MM.1S (cell line): ENCODE data around the gene VPS72.

Source experiments
- DNase-seq: peaks from one replicate; pipeline ENCODE4 v3.0.0-alpha.2; 2015
- H2AFZ ChIP-seq: fragments of 300-600 bp; sonication (generic); 2 replicates; pipeline ENCODE4 v1.6.0; 2016; ENCODE audit warnings: antibody characterized with exemption, low read length
- H3F3A ChIP-seq: fragments of 300-600 bp; sonication (generic); 2 replicates; pipeline ENCODE4 v1.6.1; 2016; ENCODE audit warnings: mild to moderate bottlenecking, antibody characterized with exemption, low read length, moderate library complexity, mixed read lengths; ENCODE audit not compliant: insufficient read depth
- H3K27ac ChIP-seq: fragments of 300-600 bp; sonication (generic); 2 replicates; pipeline ENCODE4 v1.5.1; 2016; ENCODE audit warnings: mild to moderate bottlenecking, low read length
- H3K27me3 ChIP-seq: fragments of 300-600 bp; sonication (generic); replicated peaks from 2 replicates; pipeline ENCODE4 v1.6.0; 2016; ENCODE audit warnings: low read length; ENCODE audit not compliant: insufficient read depth
- H3K36me3 ChIP-seq: fragments of 300-600 bp; sonication (generic); replicated peaks from 2 replicates; pipeline ENCODE4 v1.6.1; 2016; ENCODE audit warnings: mild to moderate bottlenecking, low read length, mixed read lengths; ENCODE audit not compliant: insufficient read depth
- H3K4me1 ChIP-seq: fragments of 300-600 bp; sonication (generic); 2 replicates; pipeline ENCODE4 v1.6.1; 2016; ENCODE audit warnings: low read length, mixed read lengths
- H3K4me2 ChIP-seq: fragments of 300-600 bp; sonication (generic); 2 replicates; pipeline ENCODE4 v1.6.0; 2016; ENCODE audit warnings: low read depth, low read length
- H3K4me3 ChIP-seq: fragments of 300-600 bp; sonication (generic); 2 replicates; pipeline ENCODE4 v1.5.1; 2016; ENCODE audit warnings: low read length, mixed read lengths
- H3K79me2 ChIP-seq: fragments of 300-600 bp; sonication (generic); 2 replicates; pipeline ENCODE4 v1.6.1; 2016; ENCODE audit warnings: mixed run types, low read length, mixed read lengths
- H3K9ac ChIP-seq: fragments of 300-600 bp; sonication (generic); 2 replicates; pipeline ENCODE4 v1.6.1; 2016; ENCODE audit warnings: low read length, mixed read lengths
- H3K9me2 ChIP-seq: fragments of 300-600 bp; sonication (generic); replicated peaks from 2 replicates; pipeline ENCODE4 v1.6.1; 2016; ENCODE audit warnings: mild to moderate bottlenecking, low read length, mixed read lengths; ENCODE audit not compliant: insufficient read depth
- H3K9me3 ChIP-seq: fragments of 300-600 bp; sonication (generic); replicated peaks from 2 replicates; pipeline ENCODE4 v1.6.1; 2016; ENCODE audit warnings: mild to moderate bottlenecking, low read length, mixed read lengths; ENCODE audit not compliant: insufficient read depth
- H4K20me1 ChIP-seq: fragments of 300-600 bp; sonication (generic); 2 replicates; pipeline ENCODE4 v1.6.1; 2016; ENCODE audit warnings: mild to moderate bottlenecking, low read length, moderate library complexity, mixed read lengths; ENCODE audit not compliant: insufficient read depth
- CTCF ChIP-seq: fragments of 300-600 bp; sonication (generic); IDR thresholded peaks from 2 replicates; pipeline ENCODE4 v1.5.1; 2016; ENCODE audit warnings: antibody characterized with exemption, low read length, mixed read lengths
- EZH2 ChIP-seq: fragments of 300-600 bp; sonication (generic); optimal IDR thresholded peaks from 2 replicates; pipeline ENCODE3; 2017; ENCODE audit warnings: low read depth, mild to moderate bottlenecking, antibody characterized with exemption, low read length, mixed read lengths
- EZH2phosphoT487 ChIP-seq: fragments of 300-600 bp; sonication (generic); IDR thresholded peaks from 2 replicates; pipeline ENCODE4 v1.6.1; 2018; ENCODE audit warnings: antibody characterized with exemption, low read length

VPS72 gene

GRCh38 chr1:151143057-151143435 lies 47.0 kb downstream of the VPS72 start:
- DNase-seq = no peak
- H3K9me3 ChIP-seq = no peaks in the 10 kb centered on the region
- no peak overlapping the region for H3K4me2 ChIP-seq
- peaks cover 8% of the 10 kb centered on the region; the same call in 1 of the 2 replicates for H3K4me1 ChIP-seq
- H3K27ac ChIP-seq = no peak overlapping the region
- no peaks in the 10 kb centered on the region for H3K9me2 ChIP-seq
- H2AFZ ChIP-seq = no peak overlapping the region
- H3K4me3 ChIP-seq = no peak overlapping the region
- no peaks in the 10 kb centered on the region for H3F3A ChIP-seq
- no peaks in the 10 kb centered on the region for H3K79me2 ChIP-seq
- peaks cover 35% of the 10 kb centered on the region for H3K27me3 ChIP-seq
- H4K20me1 ChIP-seq = no peaks in the 10 kb centered on the region
- H3K9ac ChIP-seq = no peak overlapping the region
- H3K36me3 ChIP-seq = no peaks in the 10 kb centered on the region
- TF ChIP-seq EZH2 (no peak), EZH2phosphoT487 (no peak), CTCF (no peak)

GRCh38 chr1:151142411-151143056 lies 47.5 kb downstream of the VPS72 start:
- TF ChIP-seq EZH2 (no peak), CTCF (no peak)
- H3K27me3 ChIP-seq = peaks cover 35% of the 10 kb centered on the region
- no peak overlapping the region for H3K27ac ChIP-seq
- no peak overlapping the region for H3K9ac ChIP-seq
- no peak for DNase-seq
- H4K20me1 ChIP-seq = no peaks in the 10 kb centered on the region
- no peak overlapping the region for H3K4me2 ChIP-seq
- H3K36me3 ChIP-seq = no peaks in the 10 kb centered on the region
- H3K9me3 ChIP-seq = no peaks in the 10 kb centered on the region
- no peaks in the 10 kb centered on the region for H3K9me2 ChIP-seq
- no peaks in the 10 kb centered on the region for H3F3A ChIP-seq
- H3K4me1 ChIP-seq = peaks cover 8% of the 10 kb centered on the region; the same call in 1 of the 2 replicates
- H2AFZ ChIP-seq = no peak overlapping the region
- H3K79me2 ChIP-seq = no peaks in the 10 kb centered on the region
- H3K4me3 ChIP-seq = no peak overlapping the region

- Histone ChIP-seq H3F3A (no peaks in the 10 kb centered on the region), H3K4me3 (no peak overlapping the region), H3K36me3 (no peaks in the 10 kb centered on the region), H3K9ac (no peak overlapping the region), H3K27me3 (peaks cover 30% of the 10 kb centered on the region), H3K27ac (no peak overlapping the region), H3K9me2 (no peaks in the 10 kb centered on the region), H2AFZ (no peak overlapping the region), H4K20me1 (no peaks in the 10 kb centered on the region), H3K9me3 (no peaks in the 10 kb centered on the region), H3K4me1 (peaks cover 9% of the 10 kb centered on the region), H3K4me2 (no peak overlapping the region), H3K79me2 (no peaks in the 10 kb centered on the region)
- TF ChIP-seq CTCF (no peak), EZH2 (no peak), EZH2phosphoT487 (no peak)
- no peak for DNase-seq
Observed at GRCh38 chr1:151137789-151138188, 52.2 kb downstream of the VPS72 start.
